Epithelial cell of proximal tubule (primary cell): Measurements from ENCODE around the gene CD93. TPM values are rescaled to one million over a fixed set of nuclear protein-coding genes. Genes with fewer than 3 reads are reported as not detected.

ENCODE experiments used
- DNase-seq: peaks from one replicate; pipeline ENCODE4 v3.0.0-alpha.2; 2011; ENCODE audit warnings: low read depth
- H3K4me3 ChIP-seq: 2 replicates; pipeline ENCODE4 v1.5.1; 2011; ENCODE audit warnings: low read depth, mild to moderate bottlenecking, low read length
- CTCF ChIP-seq: conservative IDR thresholded peaks from 2 replicates; pipeline ENCODE4 v1.5.1; 2012; ENCODE audit warnings: low read depth, mild to moderate bottlenecking, low read length
- total RNA-seq: library from RNA; depleted of rRNA; stranded (reverse); fragments of >200 nt; gene quantifications from 2 replicates; pipeline ENCODE4 v1.2.3, GENCODE V29; 2015

The CD93 gene
- total RNA-seq, 1 donor from 2014 or later: 0.06 TPM

DNA sequence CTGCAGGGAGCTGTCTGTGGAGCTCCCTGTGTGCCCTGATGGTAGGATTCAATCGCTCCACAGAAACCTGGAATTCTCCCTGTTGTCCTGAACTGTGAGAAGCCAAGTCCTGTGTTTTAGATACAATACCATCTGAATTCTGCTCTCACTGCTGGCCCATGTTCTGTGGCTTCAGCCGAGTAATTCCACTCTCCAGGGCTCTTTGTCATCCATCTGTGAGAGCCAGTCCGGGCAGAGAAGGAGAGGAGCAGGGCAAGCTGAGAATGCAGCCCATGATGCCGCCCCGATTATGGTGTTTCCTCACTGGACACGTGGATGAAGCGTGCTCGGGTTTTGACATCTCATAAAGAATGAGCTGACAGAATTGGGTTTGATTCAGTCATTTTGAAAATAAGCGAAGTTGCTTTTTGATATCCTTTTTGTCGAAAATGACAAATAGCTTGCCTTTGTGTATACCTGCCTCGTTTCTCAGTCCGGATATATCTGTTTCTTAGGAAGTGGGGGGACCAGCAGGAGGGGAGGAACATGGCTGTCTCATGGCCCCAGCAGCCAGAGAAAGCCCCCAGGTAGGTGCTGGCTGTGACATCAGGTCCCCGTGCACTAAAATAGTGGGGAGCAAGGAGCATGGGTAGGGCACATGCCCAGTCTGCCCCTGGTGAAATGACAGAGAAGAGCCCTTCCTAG lies 8.2 kb upstream of the CD93 start:
- DNase-seq: no peak
- H3K4me3 ChIP-seq: no peak overlapping the region
- no peak for TF ChIP-seq CTCF

DNA sequence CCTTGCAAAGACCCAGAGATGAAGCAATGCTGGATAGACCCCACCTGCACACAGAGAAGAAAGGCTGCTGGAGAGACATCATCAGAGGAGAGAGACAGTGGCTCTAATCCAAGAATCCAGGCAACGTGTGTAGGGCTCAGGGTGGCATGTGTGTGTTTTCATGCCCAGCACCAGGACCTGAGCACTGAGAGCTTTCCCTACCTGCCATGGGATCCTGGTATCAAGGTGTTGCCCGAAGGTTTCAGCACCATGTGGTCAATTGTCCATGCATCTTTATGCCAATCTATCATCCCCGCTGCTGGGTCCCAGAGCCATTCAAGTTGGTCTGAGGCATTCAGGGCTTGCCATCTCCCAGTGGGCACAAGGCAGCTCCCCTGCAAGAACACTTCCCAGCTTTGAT lies 7.5 kb upstream of the CD93 start:
- TF ChIP-seq CTCF: no peak
- no peak overlapping the region for H3K4me3 ChIP-seq
- DNase-seq: no peak

DNA sequence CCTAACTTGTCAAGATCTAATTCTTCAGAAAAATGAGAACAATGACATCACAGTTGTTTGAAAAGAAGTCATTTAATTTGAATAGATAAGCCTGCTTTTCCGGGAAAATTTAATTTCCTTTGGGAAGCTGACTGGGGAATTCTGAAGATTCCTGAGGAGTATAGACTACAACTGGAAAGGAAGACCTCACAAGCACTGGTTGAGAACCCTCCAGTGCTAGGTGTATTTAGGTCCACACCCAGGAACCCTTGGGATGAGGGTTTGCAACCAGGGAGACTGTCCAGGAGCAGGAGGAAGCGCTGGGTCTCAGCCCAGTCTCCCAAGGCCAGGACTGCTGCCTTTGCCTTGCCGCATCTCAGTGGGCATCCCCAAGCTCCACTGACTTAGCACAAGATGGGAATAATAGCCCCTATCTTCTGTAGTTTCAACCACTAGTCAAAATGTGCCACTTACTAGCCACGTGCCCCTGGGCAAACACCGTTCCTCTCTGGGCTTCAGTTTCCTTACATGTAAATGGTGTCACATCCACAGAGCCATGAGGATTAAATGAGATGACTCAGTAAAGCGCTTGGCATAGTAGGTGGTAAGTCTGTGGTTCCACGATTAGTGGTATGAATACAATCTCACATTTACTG lies 6.9 kb upstream of the CD93 start:
- no peak for TF ChIP-seq CTCF
- DNase-seq: no peak
- H3K4me3 ChIP-seq: no peak overlapping the region

- no peak for TF ChIP-seq CTCF
- no peak for DNase-seq
Measured at GRCh38 chr20:23092384-23092756, 6.2 kb upstream of the CD93 start.

GRCh38 chr20:23091721-23092383 lies 5.7 kb upstream of the CD93 start:
- TF ChIP-seq CTCF: no peak
- DNase-seq: no peak

More at GRCh38 chr20:23092384-23092756, 6.2 kb upstream of the CD93 start:
- no peak overlapping the region for H3K4me3 ChIP-seq

GRCh38 chr20:23090878-23091277 lies 4.8 kb upstream of the CD93 start:
- no peak for DNase-seq
- TF ChIP-seq CTCF: no peak
- no peak overlapping the region for H3K4me3 ChIP-seq

More at GRCh38 chr20:23091721-23092383, 5.7 kb upstream of the CD93 start:
- no peak overlapping the region for H3K4me3 ChIP-seq

GRCh38 chr20:23090147-23090546 lies 4.0 kb upstream of the CD93 start:
- DNase-seq: no peak
- TF ChIP-seq CTCF: no peak
- no peak overlapping the region for H3K4me3 ChIP-seq
